Omental fat pad (tissue), 4 donors: ENCODE data around the gene GRID1. TPM values are rescaled to one million over a fixed set of nuclear protein-coding genes. Genes with fewer than 3 reads are reported as not detected.

ENCODE experiments used
- ATAC-seq: fragments of 150-250 bp; one replicate; pipeline ENCODE4 v1.9.1; 2016; ENCODE audit warnings: mild to moderate bottlenecking, moderate library complexity; ENCODE audit not compliant: low FRiP score
- DNase-seq: peaks from one replicate; pipeline ENCODE4 v3.0.0-alpha.2; 2019; ENCODE audit warnings: low spot score
- total RNA-seq, 4 donors: library from RNA; depleted of rRNA; stranded (reverse); fragments of >200 nt; gene quantifications; one replicate each; pipeline ENCODE4 v1.1.0, GENCODE V29; 2016
- TF ChIP-seq, protein P1 (sequence below), 3 donors: fragments of 450-650 bp; IDR thresholded peaks; one replicate each; pipeline ENCODE4 v1.5.1; 2016 to 2017; ENCODE audit warnings: antibody characterized with exemption in 3 of 3, mild to moderate bottlenecking in 3 of 3, moderate library complexity in 2 of 3

Gene GRID1
- total RNA-seq, 4 donors from 2014 or later: 1.5 to 3.5 (median 2.4) TPM

DNA sequence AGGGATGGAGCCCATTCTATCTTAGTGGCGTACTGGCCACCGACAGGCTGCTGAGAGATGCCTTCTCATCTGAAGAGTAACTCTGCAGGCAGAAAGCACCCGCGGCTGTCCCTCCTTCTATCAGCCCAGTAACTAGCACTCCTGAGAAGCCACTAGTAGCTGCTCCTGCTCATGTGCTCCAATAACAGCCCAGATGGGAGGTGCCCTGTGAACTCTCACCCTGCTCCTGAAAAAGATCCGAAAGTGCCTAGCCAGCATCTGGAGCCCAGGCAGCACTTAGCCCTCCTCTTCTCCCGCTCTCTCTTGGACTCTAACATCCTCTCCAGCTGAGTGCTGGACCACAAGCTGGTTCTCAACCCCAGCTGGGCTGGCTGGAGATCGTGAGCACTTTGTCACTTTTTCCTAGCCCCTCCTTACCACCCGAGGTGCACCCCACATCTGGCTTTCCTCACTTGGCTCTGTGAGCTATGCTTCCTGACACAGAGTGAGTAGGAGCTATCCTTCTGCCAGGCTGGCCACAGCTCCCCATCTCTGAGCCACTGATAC is 239.2 kb downstream of the GRID1 start:
- TF ChIP-seq, protein P1, sequence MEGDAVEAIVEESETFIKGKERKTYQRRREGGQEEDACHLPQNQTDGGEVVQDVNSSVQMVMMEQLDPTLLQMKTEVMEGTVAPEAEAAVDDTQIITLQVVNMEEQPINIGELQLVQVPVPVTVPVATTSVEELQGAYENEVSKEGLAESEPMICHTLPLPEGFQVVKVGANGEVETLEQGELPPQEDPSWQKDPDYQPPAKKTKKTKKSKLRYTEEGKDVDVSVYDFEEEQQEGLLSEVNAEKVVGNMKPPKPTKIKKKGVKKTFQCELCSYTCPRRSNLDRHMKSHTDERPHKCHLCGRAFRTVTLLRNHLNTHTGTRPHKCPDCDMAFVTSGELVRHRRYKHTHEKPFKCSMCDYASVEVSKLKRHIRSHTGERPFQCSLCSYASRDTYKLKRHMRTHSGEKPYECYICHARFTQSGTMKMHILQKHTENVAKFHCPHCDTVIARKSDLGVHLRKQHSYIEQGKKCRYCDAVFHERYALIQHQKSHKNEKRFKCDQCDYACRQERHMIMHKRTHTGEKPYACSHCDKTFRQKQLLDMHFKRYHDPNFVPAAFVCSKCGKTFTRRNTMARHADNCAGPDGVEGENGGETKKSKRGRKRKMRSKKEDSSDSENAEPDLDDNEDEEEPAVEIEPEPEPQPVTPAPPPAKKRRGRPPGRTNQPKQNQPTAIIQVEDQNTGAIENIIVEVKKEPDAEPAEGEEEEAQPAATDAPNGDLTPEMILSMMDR (IDR thresholded peaks at IDR 0.05): no peak
- ATAC-seq: no peak
- DNase-seq: no peak

DNA sequence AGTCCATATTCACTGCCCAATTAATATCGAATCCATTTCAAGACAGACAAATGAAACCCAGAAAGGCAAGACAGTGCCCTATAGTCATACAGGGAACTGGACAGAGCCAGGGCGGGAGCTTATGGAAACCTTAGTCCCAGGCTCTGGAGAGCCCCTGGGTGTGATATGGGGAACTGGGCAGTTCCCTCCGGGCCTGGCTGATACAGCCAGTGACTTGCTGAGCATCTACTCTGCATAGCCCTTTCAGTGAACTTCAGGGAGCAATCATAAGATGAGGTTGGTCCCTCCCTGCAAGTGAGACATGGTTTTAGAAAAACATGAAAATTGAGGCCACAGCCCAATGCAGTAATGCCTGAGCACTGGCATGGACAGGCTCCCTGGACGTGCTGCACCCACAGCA is 241.9 kb downstream of the GRID1 start:
- TF ChIP-seq, protein P1 (IDR thresholded peaks at IDR 0.05): no peak
- DNase-seq (no peak), ATAC-seq (no peak)

DNA sequence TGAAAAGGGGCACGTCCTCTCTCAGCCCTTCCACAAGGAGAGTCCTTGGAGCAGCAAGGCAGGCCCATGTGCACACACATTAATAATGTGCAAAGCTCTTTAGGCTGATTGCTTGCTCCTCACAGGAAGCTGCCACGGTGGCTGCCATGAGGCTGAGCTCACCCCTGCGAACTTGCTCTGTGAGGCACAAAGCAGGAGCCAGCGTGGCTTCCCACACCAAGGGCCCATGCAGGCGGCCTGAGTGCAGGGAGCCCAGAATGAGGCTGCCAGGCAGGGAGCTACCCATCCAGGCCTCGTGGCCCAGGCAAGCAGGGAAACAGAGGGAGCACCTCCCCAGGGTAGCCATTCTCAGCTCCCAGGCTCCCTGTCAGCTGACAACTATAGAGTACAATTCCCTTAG is 242.9 kb downstream of the GRID1 start:
- no peak for ATAC-seq
- no peak for DNase-seq
- TF ChIP-seq, protein P1 (IDR thresholded peaks at IDR 0.05): no peak

DNA sequence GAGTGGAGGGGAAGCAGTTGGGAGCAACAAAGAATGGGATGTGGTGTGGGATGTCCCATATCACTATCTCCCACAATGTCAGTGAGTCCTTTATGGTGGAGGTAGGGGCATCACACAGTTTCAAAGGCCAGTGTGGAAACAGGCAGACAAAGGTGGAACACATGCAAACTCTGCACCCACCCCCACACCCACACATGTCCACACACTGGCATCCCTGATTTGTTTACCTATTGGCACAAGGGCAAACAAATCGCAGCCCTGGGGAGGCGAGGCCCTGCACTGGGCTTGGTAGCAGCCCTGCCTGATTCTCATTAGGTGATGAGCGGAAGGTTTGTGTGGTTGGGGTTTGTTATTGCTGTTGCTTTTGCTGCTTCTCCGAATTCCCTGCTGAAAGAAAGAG is 243.3 kb downstream of the GRID1 start:
- DNase-seq (no peak), ATAC-seq (no peak)
- TF ChIP-seq, protein P1 (IDR thresholded peaks at IDR 0.05): no peak

DNA sequence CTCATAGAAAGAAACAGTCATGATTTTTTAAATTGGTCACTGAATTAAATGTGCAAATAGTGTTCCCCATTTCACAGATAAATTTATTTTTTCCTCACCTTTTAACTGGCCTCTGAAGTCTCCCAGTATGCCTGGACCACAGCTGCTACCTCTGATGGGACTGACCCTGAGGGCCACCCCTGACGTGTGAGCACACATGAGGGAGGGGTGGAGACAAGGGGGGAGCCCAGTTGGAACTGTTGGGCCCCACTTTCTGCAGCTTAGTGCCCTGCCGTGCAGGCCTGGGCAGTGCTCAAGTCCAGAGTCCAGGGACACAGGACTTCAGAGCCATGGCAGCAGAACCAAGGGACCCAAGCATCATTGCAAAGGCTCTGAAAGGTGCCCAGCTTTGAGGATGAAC is 243.9 kb downstream of the GRID1 start:
- DNase-seq: no peak
- TF ChIP-seq, protein P1 (IDR thresholded peaks at IDR 0.05): no peak

DNA sequence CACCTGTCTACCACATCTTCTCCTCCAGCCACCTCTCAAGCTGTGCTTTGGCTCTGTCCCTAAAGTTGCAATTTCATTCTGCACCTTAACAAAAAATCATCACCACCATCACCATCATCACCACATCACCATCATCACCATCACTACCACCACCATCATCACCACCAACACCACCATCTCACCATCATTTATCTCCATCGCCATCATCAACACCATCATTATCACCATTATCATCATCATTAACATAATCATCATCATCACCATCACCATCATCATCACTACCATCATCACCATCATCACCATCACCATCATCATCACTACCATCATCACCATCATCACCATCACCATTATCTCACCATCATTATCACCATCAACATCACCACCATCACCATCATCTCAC is 245.4 kb downstream of the GRID1 start:
- ATAC-seq (no peak), DNase-seq (no peak)
- TF ChIP-seq, protein P1 (IDR thresholded peaks at IDR 0.05): no peak

More for the DNA sequence above, 243.9 kb downstream of the GRID1 start:
- no peak for ATAC-seq

DNA sequence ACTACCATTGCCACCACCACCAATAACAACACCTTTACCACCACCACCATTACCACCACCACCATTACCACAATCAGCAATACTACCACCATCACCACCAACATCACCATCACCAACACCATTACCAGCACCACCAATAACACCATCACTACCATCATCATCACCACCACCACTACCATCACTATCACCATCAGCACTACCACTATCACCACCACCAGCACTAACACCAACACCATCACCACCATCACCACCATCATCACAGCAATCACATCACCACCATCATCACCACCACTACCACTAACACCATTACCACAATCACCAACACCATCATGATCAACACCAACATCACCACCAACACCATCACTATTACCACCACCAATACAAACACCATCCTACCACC is 249.5 kb downstream of the GRID1 start:
- DNase-seq (no peak), ATAC-seq (no peak)
- TF ChIP-seq, protein P1 (IDR thresholded peaks at IDR 0.05): no peak
